Measurements from ENCODE around the gene ZNF888.
"Not testable (repeated sequence)": the region's sequence is repeated elsewhere in the genome, so short reads cannot be mapped to it uniquely, and the experiment has no call there.

ZNF888 gene

GRCh38 chr19:52941523-52941922 lies 18.3 kb upstream of the ZNF888 start:
- DNase-seq, result not testable (repeated sequence)

- DNase-seq, result not testable (repeated sequence)
These were observed 17.7 kb upstream of the ZNF888 start for GRCh38 chr19:52940905-52941304.

GRCh38 chr19:52938761-52939160 lies 15.5 kb upstream of the ZNF888 start:
- no peak for DNase-seq

GRCh38 chr19:52936954-52937325 lies 13.7 kb upstream of the ZNF888 start:
- no peak for DNase-seq

- no peak for DNase-seq
These were observed 13.1 kb upstream of the ZNF888 start for GRCh38 chr19:52936151-52936953.

GRCh38 chr19:52935434-52935833 lies 12.2 kb upstream of the ZNF888 start:
- no peak for DNase-seq

GRCh38 chr19:52924641-52925040 lies 1.4 kb upstream of the ZNF888 start:
- not testable (repeated sequence) for DNase-seq

GRCh38 chr19:52923778-52924593 lies 758 bp upstream of the ZNF888 start:
- no peak for DNase-seq

GRCh38 chr19:52917531-52917930 lies 5.7 kb downstream of the ZNF888 start:
- no peak for DNase-seq

- no peak for DNase-seq
These were observed 12.6 kb downstream of the ZNF888 start for GRCh38 chr19:52910648-52911047.

- not testable (repeated sequence) for DNase-seq
These were observed 19.0 kb downstream of the ZNF888 start for GRCh38 chr19:52904052-52904780.

- no peak for DNase-seq
These were observed 21.4 kb downstream of the ZNF888 start for GRCh38 chr19:52901842-52902241.

- not testable (repeated sequence) for DNase-seq
These were observed 24.6 kb downstream of the ZNF888 start for GRCh38 chr19:52898596-52898995.

- DNase-seq, result peak; percentile 40
These were observed 25.1 kb downstream of the ZNF888 start for GRCh38 chr19:52898101-52898500.

GRCh38 chr19:52897138-52897935 lies 25.9 kb downstream of the ZNF888 start, which contains the start of gene ZNF320:
Gene ZNF320, minus strand, starts transcription at chr19:52897635. Its CDS starts 7,380 bp downstream, at chr19:52890255.
- DNase-seq, result peak; percentile 97

- no peak for DNase-seq
These were observed 26.6 kb downstream of the ZNF888 start for GRCh38 chr19:52896431-52897137.

- no peak for DNase-seq
These were observed 31.9 kb downstream of the ZNF888 start for GRCh38 chr19:52891336-52891735.

GRCh38 chr19:52889931-52890330 lies 33.3 kb downstream of the ZNF888 start:
- DNase-seq, result no peak

GRCh38 chr19:52889076-52889475 lies 34.2 kb downstream of the ZNF888 start:
- no peak for DNase-seq

GRCh38 chr19:52880895-52881389 lies 42.3 kb downstream of the ZNF888 start:
- DNase-seq, result no peak

GRCh38 chr19:52872996-52873395 lies 50.2 kb downstream of the ZNF888 start:
- not testable (repeated sequence) for DNase-seq

All from left hindlimb (tissue), 1 donor.